SU-DHL-6 (cell line): ENCODE results near the gene PCDHGB4.
"Not testable (repeated sequence)": the region's sequence is repeated elsewhere in the genome, so short reads cannot be mapped to it uniquely, and the experiment has no call there.

Source experiments
- H2AFZ ChIP-seq: fragments of 200-600 bp; sonication (generic); 2 replicates; pipeline ENCODE4 v1.6.1; 2014; ENCODE audit warnings: low read depth, mild to moderate bottlenecking, moderate library complexity, mixed read lengths, antibody characterized with exemption, low read length; ENCODE audit not compliant: severe bottlenecking
- H3F3A ChIP-seq: fragments of 200-600 bp; shearing (Covaris generic); 2 replicates; pipeline ENCODE4 v1.6.0; 2016; ENCODE audit warnings: antibody characterized with exemption, mild to moderate bottlenecking; ENCODE audit not compliant: insufficient read depth
- H3K27ac ChIP-seq: fragments of 200-600 bp; sonication (generic); 2 replicates; pipeline ENCODE4 v1.5.1; 2016; ENCODE audit warnings: low read depth, mild to moderate bottlenecking, low read length, moderate library complexity, mixed read lengths
- H3K27me3 ChIP-seq: fragments of 200-600 bp; sonication (generic), shearing (Covaris generic); 2 replicates; pipeline ENCODE4 v1.6.0; 2014; ENCODE audit warnings: mild to moderate bottlenecking, low read length
- H3K36me3 ChIP-seq: fragments of 200-600 bp; sonication (generic); 2 replicates; pipeline ENCODE4 v1.6.1; 2014; ENCODE audit warnings: mild to moderate bottlenecking, low read length, mixed read lengths
- H3K4me2 ChIP-seq: fragments of 300-600, 200-600 bp; shearing (Covaris generic), sonication (generic); 2 replicates; pipeline ENCODE4 v1.6.0; 2014; ENCODE audit warnings: low read length, low read depth, mild to moderate bottlenecking; ENCODE audit not compliant: poor library complexity, severe bottlenecking
- H3K4me3 ChIP-seq: fragments of 200-600 bp; sonication (generic); 2 replicates; pipeline ENCODE4 v1.5.1; 2014; ENCODE audit warnings: antibody characterized with exemption, low read length, mild to moderate bottlenecking, mixed read lengths; ENCODE audit not compliant: insufficient read depth, poor library complexity, severe bottlenecking
- H3K79me2 ChIP-seq: fragments of 200-600 bp; sonication (generic); 2 replicates; pipeline ENCODE4 v1.6.1; 2014; ENCODE audit warnings: mild to moderate bottlenecking, low read length, moderate library complexity; ENCODE audit not compliant: insufficient read depth
- H3K9ac ChIP-seq: fragments of 200-600 bp; sonication (generic); 2 replicates; pipeline ENCODE4 v1.7.0; 2014; ENCODE audit warnings: mild to moderate bottlenecking, low read length
- H3K9me2 ChIP-seq: fragments of 200-600 bp; sonication (generic); replicated peaks from 2 replicates; pipeline ENCODE4 v1.6.1; 2014; ENCODE audit warnings: low read length; ENCODE audit not compliant: insufficient read depth
- H3K9me3 ChIP-seq: fragments of 200-600 bp; sonication (generic); 2 replicates; pipeline ENCODE4 v1.6.1; 2014; ENCODE audit warnings: low read length, mixed read lengths; ENCODE audit not compliant: insufficient read depth
- H4K20me1 ChIP-seq: fragments of 200-600 bp; sonication (generic); 2 replicates; pipeline ENCODE4 v1.6.1; 2014; ENCODE audit warnings: low read depth, mild to moderate bottlenecking, antibody characterized with exemption, low read length, moderate library complexity, mixed read lengths
- CTCF ChIP-seq: fragments of 200-600 bp; sonication (generic); IDR thresholded peaks from one replicate; pipeline ENCODE4 v1.5.1; 2017; ENCODE audit warnings: antibody characterized with exemption, mild to moderate bottlenecking, low read length, moderate library complexity; ENCODE audit not compliant: insufficient read depth, poor library complexity, severe bottlenecking
- EZH2phosphoT487 ChIP-seq: fragments of 200-600 bp; sonication (generic), shearing (Covaris generic); conservative IDR thresholded peaks from 2 replicates; pipeline ENCODE4 v1.6.1; 2018; ENCODE audit warnings: mild to moderate bottlenecking, antibody characterized with exemption, low read length, moderate library complexity, mixed read lengths

The PCDHGB4 gene

GRCh38 chr5:141371572-141372475 is 15.7 kb upstream of the PCDHGB4 start:
- Histone ChIP-seq H3K27ac (no peak overlapping the region), H3K9me3 (peaks cover 50% of the 10 kb centered on the region; the same call in 1 of the 2 replicates), H3K27me3 (no peaks in the 10 kb centered on the region), H3K4me3 (no peak overlapping the region), H2AFZ (no peak overlapping the region), H3K79me2 (no peaks in the 10 kb centered on the region; the same call in 1 of the 2 replicates), H3F3A (0 out of 2 replicates have a peak, but pooled peaks cover 3% of the 10 kb centered on the region), H3K9ac (no peak overlapping the region), H4K20me1 (no peaks in the 10 kb centered on the region), H3K4me2 (no peak overlapping the region), H3K9me2 (no peaks in the 10 kb centered on the region), H3K36me3 (peaks cover 18% of the 10 kb centered on the region)
- TF ChIP-seq EZH2phosphoT487 (no peak), CTCF (no peak)

GRCh38 chr5:141373673-141374317 is 13.7 kb upstream of the PCDHGB4 start, which contains the start of gene PCDHGA6:
TSS of gene PCDHGA6 (plus strand) at chr5:141373891. CDS start at chr5:141374084, 193 bp downstream.
- no peak within 1 kb of the TSS for H3K9ac ChIP-seq
- no peaks in the 10 kb centered on the region for H3K27me3 ChIP-seq
- H3K4me3 ChIP-seq = peak within 1 kb of the TSS; percentile 18
- no peak within 1 kb of the TSS for H3K27ac ChIP-seq
- peaks cover 58% of the 10 kb centered on the region; the same call in 1 of the 2 replicates for H3K9me3 ChIP-seq
- no peak within 1 kb of the TSS for H2AFZ ChIP-seq
- TF ChIP-seq CTCF (no peak), EZH2phosphoT487 (no peak)
- peak within 1 kb of the TSS; percentile 35 for H3K4me2 ChIP-seq
- H3K36me3 ChIP-seq = peaks cover 23% of the 10 kb centered on the region
- H3K9me2 ChIP-seq = no peaks in the 10 kb centered on the region
- H4K20me1 ChIP-seq = no peaks in the 10 kb centered on the region
- no peaks in the 10 kb centered on the region for H3F3A ChIP-seq
- peaks cover 7% of the 10 kb centered on the region; the same call in 1 of the 2 replicates for H3K79me2 ChIP-seq

GRCh38 chr5:141374627-141375026 is 12.9 kb upstream of the PCDHGB4 start:
- Histone ChIP-seq H4K20me1 (no peaks in the 10 kb centered on the region), H3K36me3 (peaks cover 23% of the 10 kb centered on the region), H3F3A (no peaks in the 10 kb centered on the region), H3K4me2 (no peak overlapping the region), H3K4me3 (no peak overlapping the region), H3K9ac (no peak overlapping the region), H3K79me2 (peaks cover 7% of the 10 kb centered on the region; the same call in 1 of the 2 replicates), H2AFZ (no peak overlapping the region), H3K27ac (no peak overlapping the region), H3K27me3 (no peaks in the 10 kb centered on the region), H3K9me2 (no peaks in the 10 kb centered on the region), H3K9me3 (peaks cover 58% of the 10 kb centered on the region; the same call in 1 of the 2 replicates)
- TF ChIP-seq CTCF = no peak
- no peak for TF ChIP-seq EZH2phosphoT487

- not testable (repeated sequence) for H3K9ac ChIP-seq, H3K9me2 ChIP-seq, H3K79me2 ChIP-seq, H3F3A ChIP-seq, H3K4me3 ChIP-seq, H3K27me3 ChIP-seq, H2AFZ ChIP-seq, H3K27ac ChIP-seq, H3K4me2 ChIP-seq, H4K20me1 ChIP-seq
- Histone ChIP-seq H3K9me3 (peaks cover 53% of the 10 kb centered on the region; the same call in 1 of the 2 replicates), H3K36me3 (peaks cover 19% of the 10 kb centered on the region)
Observed at GRCh38 chr5:141375444-141376155, 11.9 kb upstream of the PCDHGB4 start.
